ENCODE results near the gene FAM181A.

FAM181A gene

GRCh38 chr14:93944348-93945069 is 17.4 kb downstream of the FAM181A start:
- ATAC-seq (replicated peaks): no peak
- Mint-ChIP-seq H3K9me3 (no peaks in the 10 kb centered on the region), H3K4me3 (no peak overlapping the region), H3K36me3 (peaks cover 0 to 4% of the 10 kb centered on the region in 2 donors), H3K4me1 (peaks cover 8 to 15% of the 10 kb centered on the region in 2 donors), H3K27me3 (peaks cover 15 to 31% of the 10 kb centered on the region in 2 donors), H3K27ac (no peak overlapping the region)
- DNase-seq: no peak

- H3K36me3 Mint-ChIP-seq: peaks cover 0 to 4% of the 10 kb centered on the region in 2 donors
Measured at GRCh38 chr14:93945070-93945399, 17.9 kb downstream of the FAM181A start.

GRCh38 chr14:93946104-93946503 is 19.0 kb downstream of the FAM181A start:
- DNase-seq (no peak), ATAC-seq (replicated peaks) (no peak)
- H3K27me3 Mint-ChIP-seq: peaks cover 17 to 34% of the 10 kb centered on the region in 2 donors
- H3K36me3 Mint-ChIP-seq: no peaks in the 10 kb centered on the region
- no peak overlapping the region for H3K27ac Mint-ChIP-seq
- H3K9me3 Mint-ChIP-seq: no peaks in the 10 kb centered on the region
- peaks cover 0 to 2% of the 10 kb centered on the region in 2 donors for H3K4me1 Mint-ChIP-seq
- no peak overlapping the region for H3K4me3 Mint-ChIP-seq

More at GRCh38 chr14:93945070-93945399, 17.9 kb downstream of the FAM181A start:
- no peak for ATAC-seq (replicated peaks)
- no peaks in the 10 kb centered on the region for H3K9me3 Mint-ChIP-seq
- no peak overlapping the region for H3K27ac Mint-ChIP-seq
- H3K4me1 Mint-ChIP-seq: peaks cover 5 to 11% of the 10 kb centered on the region in 2 donors
- DNase-seq: no peak
- no peak overlapping the region for H3K4me3 Mint-ChIP-seq
- H3K27me3 Mint-ChIP-seq: peaks cover 15 to 31% of the 10 kb centered on the region in 2 donors

GRCh38 chr14:93946541-93947090 is 19.5 kb downstream of the FAM181A start:
- H3K36me3 Mint-ChIP-seq: no peaks in the 10 kb centered on the region
- DNase-seq (no peak), ATAC-seq (replicated peaks) (no peak)
- H3K9me3 Mint-ChIP-seq: no peaks in the 10 kb centered on the region
- H3K27ac Mint-ChIP-seq: no peak overlapping the region
- peaks cover 18 to 30% of the 10 kb centered on the region in 2 donors for H3K27me3 Mint-ChIP-seq
- no peak overlapping the region for H3K4me3 Mint-ChIP-seq
- H3K4me1 Mint-ChIP-seq: peaks cover 0 to 2% of the 10 kb centered on the region in 2 donors

- Mint-ChIP-seq H3K4me1 (peaks cover 0 to 7% of the 10 kb centered on the region in 2 donors), H3K36me3 (no peaks in the 10 kb centered on the region), H3K27me3 (peaks cover 18 to 29% of the 10 kb centered on the region in 2 donors), H3K9me3 (no peaks in the 10 kb centered on the region), H3K27ac (no peak overlapping the region), H3K4me3 (no peak overlapping the region)
- no peak for DNase-seq
- no peak for ATAC-seq (replicated peaks)
Measured at GRCh38 chr14:93947282-93947681, 20.1 kb downstream of the FAM181A start.

GRCh38 chr14:93949511-93950075 is 22.4 kb downstream of the FAM181A start:
- Mint-ChIP-seq H3K9me3 (no peaks in the 10 kb centered on the region), H3K27me3 (peaks cover 13 to 26% of the 10 kb centered on the region in 2 donors), H3K4me3 (no peak overlapping the region), H3K27ac (no peak overlapping the region), H3K4me1 (peaks cover 16 to 19% of the 10 kb centered on the region in 2 donors), H3K36me3 (no peaks in the 10 kb centered on the region)
- no peak for ATAC-seq (replicated peaks)
- no peak for DNase-seq

- Mint-ChIP-seq H3K4me3 (no peak overlapping the region), H3K36me3 (peaks cover 0 to 3% of the 10 kb centered on the region in 2 donors), H3K27ac (no peak overlapping the region), H3K4me1 (peaks cover 28 to 34% of the 10 kb centered on the region in 2 donors), H3K27me3 (peaks cover 13 to 26% of the 10 kb centered on the region in 2 donors), H3K9me3 (no peaks in the 10 kb centered on the region)
- peak in 1 of 2 donors; percentile 12 for ATAC-seq (replicated peaks)
- DNase-seq: no peak
Measured at GRCh38 chr14:93950948-93951634, 23.9 kb downstream of the FAM181A start.

GRCh38 chr14:93951635-93952540 is 24.7 kb downstream of the FAM181A start:
- peaks cover 0 to 3% of the 10 kb centered on the region in 2 donors for H3K36me3 Mint-ChIP-seq
- no peak overlapping the region for H3K27ac Mint-ChIP-seq
- H3K4me3 Mint-ChIP-seq: no peak overlapping the region
- H3K4me1 Mint-ChIP-seq: peaks cover 33 to 42% of the 10 kb centered on the region in 2 donors
- no peaks in the 10 kb centered on the region for H3K9me3 Mint-ChIP-seq
- peaks cover 9 to 23% of the 10 kb centered on the region in 2 donors for H3K27me3 Mint-ChIP-seq
- ATAC-seq (replicated peaks) (no peak), DNase-seq (no peak)

GRCh38 chr14:93952829-93953228 is 25.7 kb downstream of the FAM181A start:
- Mint-ChIP-seq H3K27me3 (peaks cover 9 to 16% of the 10 kb centered on the region in 2 donors), H3K4me1 (peaks cover 42 to 51% of the 10 kb centered on the region in 2 donors), H3K36me3 (peaks cover 0 to 3% of the 10 kb centered on the region in 2 donors), H3K27ac (no peak overlapping the region), H3K9me3 (no peaks in the 10 kb centered on the region), H3K4me3 (no peak overlapping the region)
- DNase-seq: no peak
- ATAC-seq (replicated peaks): no peak

GRCh38 chr14:93953263-93953662 is 26.1 kb downstream of the FAM181A start:
- Mint-ChIP-seq H3K36me3 (peaks cover 0 to 3% of the 10 kb centered on the region in 2 donors), H3K4me3 (no peak overlapping the region), H3K27me3 (peaks cover 9 to 16% of the 10 kb centered on the region in 2 donors), H3K4me1 (peaks cover 46 to 56% of the 10 kb centered on the region in 2 donors), H3K9me3 (no peaks in the 10 kb centered on the region), H3K27ac (no peak overlapping the region)
- no peak for DNase-seq
- no peak for ATAC-seq (replicated peaks)

GRCh38 chr14:93953739-93954515 is 26.8 kb downstream of the FAM181A start:
- DNase-seq: no peak
- ATAC-seq (replicated peaks): no peak
- Mint-ChIP-seq H3K4me1 (peaks cover 53 to 62% of the 10 kb centered on the region in 2 donors), H3K9me3 (no peaks in the 10 kb centered on the region), H3K4me3 (peak overlapping the region; percentile 10 to 25), H3K27ac (no peak overlapping the region), H3K36me3 (peaks cover 0 to 3% of the 10 kb centered on the region in 2 donors), H3K27me3 (peaks cover 6 to 16% of the 10 kb centered on the region in 2 donors)

GRCh38 chr14:93954516-93954830 is 27.3 kb downstream of the FAM181A start:
- H3K9me3 Mint-ChIP-seq: no peaks in the 10 kb centered on the region
- DNase-seq: no peak
- H3K36me3 Mint-ChIP-seq: peaks cover under 1 to 5% of the 10 kb centered on the region in 2 donors
- ATAC-seq (replicated peaks): no peak
- peaks cover 6 to 16% of the 10 kb centered on the region in 2 donors for H3K27me3 Mint-ChIP-seq
- no peak overlapping the region for H3K27ac Mint-ChIP-seq
- peaks cover 58 to 68% of the 10 kb centered on the region in 2 donors for H3K4me1 Mint-ChIP-seq
- peak overlapping the region in 1 of 2 donors; percentile 25 for H3K4me3 Mint-ChIP-seq
